ENCODE results near the gene CFAP20DC.

The CFAP20DC gene

GRCh38 chr3:59069838-59070237, 20.0 kb upstream of the CFAP20DC start:
- no peak overlapping the region for H2BK15ac ChIP-seq (ENCODE audit: low read depth, poor library complexity, severe bottlenecking)
- H3K4me2 ChIP-seq (ENCODE audit: low read length, poor library complexity, severe bottlenecking) = no peak overlapping the region
- no peak overlapping the region for H3K14ac ChIP-seq (ENCODE audit: low read length in 2 of 2)
- H3K4me3 ChIP-seq (ENCODE audit: insufficient read depth in 1 of 2, low read depth in 1 of 2, low read length in 2 of 2) = no peak overlapping the region
- no peak overlapping the region for H2BK5ac ChIP-seq (ENCODE audit: low read depth, low read length, poor library complexity, severe bottlenecking)
- no peak overlapping the region for H3K9ac ChIP-seq (ENCODE audit: low read length)
- H2AK5ac ChIP-seq (ENCODE audit: low read length, severe bottlenecking) = no peak overlapping the region
- H4K8ac ChIP-seq (ENCODE audit: low read length) = no peak overlapping the region
- H3K23ac ChIP-seq (ENCODE audit: low read length in 2 of 2) = no peak overlapping the region
- no peak overlapping the region for H2AFZ ChIP-seq (ENCODE audit: low read depth, low read length)
- no peak overlapping the region for H2BK120ac ChIP-seq (ENCODE audit: low read depth, low read length)
- no peaks in the 10 kb centered on the region for H3K36me3 ChIP-seq (ENCODE audit: control insufficient read depth in 1 of 2, insufficient read depth in 2 of 2, low read depth in 1 of 2, low read length in 2 of 2)
- H3K27ac ChIP-seq (ENCODE audit: low read length, poor library complexity, severe bottlenecking) = no peak overlapping the region
- DNase-seq = no peak
- 66% methylated on average over 2 of the region's 2 CpGs for WGBS
- no peaks in the 10 kb centered on the region for H3K79me1 ChIP-seq (replicated peaks; ENCODE audit: low read length, poor library complexity, severe bottlenecking)
- H3K9me3 ChIP-seq (ENCODE audit: control insufficient read depth, low read length) = no peaks in the 10 kb centered on the region
- H3K18ac ChIP-seq (ENCODE audit: low read depth in 1 of 2, low read length in 2 of 2) = no peak overlapping the region
- no peaks in the 10 kb centered on the region for H3K27me3 ChIP-seq (ENCODE audit: control insufficient read depth in 1 of 2, insufficient read depth in 1 of 2, low read length in 2 of 2)
- H4K91ac ChIP-seq (ENCODE audit: low read length) = no peak overlapping the region
- no peaks in the 10 kb centered on the region for H3K4me1 ChIP-seq (ENCODE audit: control insufficient read depth, insufficient read depth, low read depth, low read length)
- H2BK12ac ChIP-seq (ENCODE audit: low read length in 2 of 2) = no peak overlapping the region
- H3K4ac ChIP-seq (ENCODE audit: low read depth in 1 of 2, low read length in 2 of 2) = no peak overlapping the region

GRCh38 chr3:59065240-59065639, 15.4 kb upstream of the CFAP20DC start:
- no peaks in the 10 kb centered on the region for H3K79me1 ChIP-seq (replicated peaks; ENCODE audit: low read length, poor library complexity, severe bottlenecking)
- no peak overlapping the region for H2BK15ac ChIP-seq (ENCODE audit: low read depth, poor library complexity, severe bottlenecking)
- no peak overlapping the region for H3K23ac ChIP-seq (ENCODE audit: low read length in 2 of 2)
- no peak overlapping the region for H2AK5ac ChIP-seq (ENCODE audit: low read length, severe bottlenecking)
- no peaks in the 10 kb centered on the region for H3K36me3 ChIP-seq (ENCODE audit: control insufficient read depth in 1 of 2, insufficient read depth in 2 of 2, low read depth in 1 of 2, low read length in 2 of 2)
- peaks cover 4% of the 10 kb centered on the region for H3K9me3 ChIP-seq (ENCODE audit: control insufficient read depth, low read length)
- no peak overlapping the region for H3K4me2 ChIP-seq (ENCODE audit: low read length, poor library complexity, severe bottlenecking)
- no peak overlapping the region for H2BK12ac ChIP-seq (ENCODE audit: low read length in 2 of 2)
- H3K18ac ChIP-seq (ENCODE audit: low read depth in 1 of 2, low read length in 2 of 2) = no peak overlapping the region
- H3K4me1 ChIP-seq (ENCODE audit: control insufficient read depth, insufficient read depth, low read depth, low read length) = no peaks in the 10 kb centered on the region
- no peak overlapping the region for H3K4me3 ChIP-seq (ENCODE audit: insufficient read depth in 1 of 2, low read depth in 1 of 2, low read length in 2 of 2)
- H3K27ac ChIP-seq (ENCODE audit: low read length, poor library complexity, severe bottlenecking) = no peak overlapping the region
- no peak overlapping the region for H4K91ac ChIP-seq (ENCODE audit: low read length)
- H2BK5ac ChIP-seq (ENCODE audit: low read depth, low read length, poor library complexity, severe bottlenecking) = no peak overlapping the region
- H4K8ac ChIP-seq (ENCODE audit: low read length) = no peak overlapping the region
- WGBS = 84% methylated on average over 5 of the region's 7 CpGs
- H2BK120ac ChIP-seq (ENCODE audit: low read depth, low read length) = no peak overlapping the region
- no peak overlapping the region for H3K14ac ChIP-seq (ENCODE audit: low read length in 2 of 2)
- H3K9ac ChIP-seq (ENCODE audit: low read length) = no peak overlapping the region
- no peaks in the 10 kb centered on the region for H3K27me3 ChIP-seq (ENCODE audit: control insufficient read depth in 1 of 2, insufficient read depth in 1 of 2, low read length in 2 of 2)
- no peak overlapping the region for H3K4ac ChIP-seq (ENCODE audit: low read depth in 1 of 2, low read length in 2 of 2)
- DNase-seq = no peak
- H2AFZ ChIP-seq (ENCODE audit: low read depth, low read length) = no peak overlapping the region

GRCh38 chr3:59064728-59065127, 14.9 kb upstream of the CFAP20DC start:
- DNase-seq = no peak
- Histone ChIP-seq H3K14ac (ENCODE audit: low read length in 2 of 2) (no peak overlapping the region), H4K91ac (ENCODE audit: low read length) (no peak overlapping the region), H3K9ac (ENCODE audit: low read length) (no peak overlapping the region), H3K4ac (ENCODE audit: low read depth in 1 of 2, low read length in 2 of 2) (no peak overlapping the region), H3K4me3 (ENCODE audit: insufficient read depth in 1 of 2, low read depth in 1 of 2, low read length in 2 of 2) (no peak overlapping the region), H2AFZ (ENCODE audit: low read depth, low read length) (no peak overlapping the region), H3K4me2 (ENCODE audit: low read length, poor library complexity, severe bottlenecking) (no peak overlapping the region), H3K27ac (ENCODE audit: low read length, poor library complexity, severe bottlenecking) (no peak overlapping the region), H2BK5ac (ENCODE audit: low read depth, low read length, poor library complexity, severe bottlenecking) (no peak overlapping the region), H2BK12ac (ENCODE audit: low read length in 2 of 2) (no peak overlapping the region), H3K9me3 (ENCODE audit: control insufficient read depth, low read length) (peaks cover 4% of the 10 kb centered on the region), H3K23ac (ENCODE audit: low read length in 2 of 2) (no peak overlapping the region), H2BK15ac (ENCODE audit: low read depth, poor library complexity, severe bottlenecking) (no peak overlapping the region), H2BK120ac (ENCODE audit: low read depth, low read length) (no peak overlapping the region), H3K36me3 (ENCODE audit: control insufficient read depth in 1 of 2, insufficient read depth in 2 of 2, low read depth in 1 of 2, low read length in 2 of 2) (no peaks in the 10 kb centered on the region), H3K27me3 (ENCODE audit: control insufficient read depth in 1 of 2, insufficient read depth in 1 of 2, low read length in 2 of 2) (no peaks in the 10 kb centered on the region), H3K18ac (ENCODE audit: low read depth in 1 of 2, low read length in 2 of 2) (no peak overlapping the region), H3K4me1 (ENCODE audit: control insufficient read depth, insufficient read depth, low read depth, low read length) (no peaks in the 10 kb centered on the region), H2AK5ac (ENCODE audit: low read length, severe bottlenecking) (no peak overlapping the region), H4K8ac (ENCODE audit: low read length) (no peak overlapping the region), H3K79me1 (replicated peaks; ENCODE audit: low read length, poor library complexity, severe bottlenecking) (no peaks in the 10 kb centered on the region)
- WGBS = 86% methylated on average over 3 of the region's 3 CpGs

GRCh38 chr3:59064276-59064675, 14.5 kb upstream of the CFAP20DC start:
- Histone ChIP-seq H3K9me3 (ENCODE audit: control insufficient read depth, low read length) (peaks cover 4% of the 10 kb centered on the region), H3K23ac (ENCODE audit: low read length in 2 of 2) (no peak overlapping the region), H3K36me3 (ENCODE audit: control insufficient read depth in 1 of 2, insufficient read depth in 2 of 2, low read depth in 1 of 2, low read length in 2 of 2) (no peaks in the 10 kb centered on the region), H4K91ac (ENCODE audit: low read length) (no peak overlapping the region), H2BK15ac (ENCODE audit: low read depth, poor library complexity, severe bottlenecking) (no peak overlapping the region), H3K9ac (ENCODE audit: low read length) (no peak overlapping the region), H4K8ac (ENCODE audit: low read length) (no peak overlapping the region), H3K79me1 (replicated peaks; ENCODE audit: low read length, poor library complexity, severe bottlenecking) (no peaks in the 10 kb centered on the region), H3K4me3 (ENCODE audit: insufficient read depth in 1 of 2, low read depth in 1 of 2, low read length in 2 of 2) (no peak overlapping the region), H3K4ac (ENCODE audit: low read depth in 1 of 2, low read length in 2 of 2) (no peak overlapping the region), H2BK5ac (ENCODE audit: low read depth, low read length, poor library complexity, severe bottlenecking) (no peak overlapping the region), H2AFZ (ENCODE audit: low read depth, low read length) (no peak overlapping the region), H3K14ac (ENCODE audit: low read length in 2 of 2) (no peak overlapping the region), H2BK120ac (ENCODE audit: low read depth, low read length) (no peak overlapping the region), H3K18ac (ENCODE audit: low read depth in 1 of 2, low read length in 2 of 2) (no peak overlapping the region), H2AK5ac (ENCODE audit: low read length, severe bottlenecking) (no peak overlapping the region), H3K4me1 (ENCODE audit: control insufficient read depth, insufficient read depth, low read depth, low read length) (no peaks in the 10 kb centered on the region), H3K27me3 (ENCODE audit: control insufficient read depth in 1 of 2, insufficient read depth in 1 of 2, low read length in 2 of 2) (no peaks in the 10 kb centered on the region), H3K27ac (ENCODE audit: low read length, poor library complexity, severe bottlenecking) (no peak overlapping the region), H3K4me2 (ENCODE audit: low read length, poor library complexity, severe bottlenecking) (no peak overlapping the region), H2BK12ac (ENCODE audit: low read length in 2 of 2) (no peak overlapping the region)
- DNase-seq = no peak
- WGBS = 86% methylated on average over 2 of the region's 2 CpGs
